ENCODE data around the gene TBC1D12.
"Not testable (repeated sequence)": the region's sequence is repeated elsewhere in the genome, so short reads cannot be mapped to it uniquely, and the experiment has no call there.

TBC1D12 gene

GRCh38 chr10:94546049-94546900 lies 143.9 kb downstream of the TBC1D12 start:
- peak; percentile 30 for DNase-seq (ENCODE audit: low spot score)

- DNase-seq (ENCODE audit: low spot score) = peak; percentile 3
Measured at GRCh38 chr10:94546901-94547185, 144.5 kb downstream of the TBC1D12 start.

- DNase-seq (ENCODE audit: low spot score) = no peak
Measured at GRCh38 chr10:94549221-94549620, 146.9 kb downstream of the TBC1D12 start.

- not testable (repeated sequence) for DNase-seq (ENCODE audit: low spot score)
Measured at GRCh38 chr10:94567714-94568307, 165.5 kb downstream of the TBC1D12 start.

GRCh38 chr10:94571081-94571480 lies 168.7 kb downstream of the TBC1D12 start:
- no peak for DNase-seq (ENCODE audit: low spot score)

GRCh38 chr10:94571528-94571927 lies 169.2 kb downstream of the TBC1D12 start:
- DNase-seq (ENCODE audit: low spot score) = peak; percentile 4

- DNase-seq (ENCODE audit: low spot score) = no peak
Measured at GRCh38 chr10:94578790-94579189, 176.4 kb downstream of the TBC1D12 start.

- DNase-seq (ENCODE audit: low spot score) = no peak
Measured at GRCh38 chr10:94583124-94583523, 180.8 kb downstream of the TBC1D12 start.
